Endothelial cell of umbilical vein (primary cell): Measurements from ENCODE around the gene SLC2A8.

Experiments used
- CTCF ChIP-seq, 2 donors: IDR thresholded peaks; 1 replicate in 1 of 2; 2 replicates in 1 of 2; pipeline ENCODE4 v1.5.1; 2011; ENCODE audit warnings: low read length in 2 of 2, mild to moderate bottlenecking in 2 of 2, moderate library complexity in 2 of 2, control low read depth in 1 of 2, inconsistent platforms in 1 of 2, low read depth in 1 of 2; ENCODE audit not compliant: insufficient read depth in 1 of 2; ENCODE audit errors: extremely low read depth in 1 of 2
- EZH2 ChIP-seq: IDR thresholded peaks from 2 replicates; pipeline ENCODE4 v1.6.1; 2012; ENCODE audit warnings: borderline replicate concordance, low read depth, mild to moderate bottlenecking, moderate library complexity, low read length, inconsistent platforms; ENCODE audit not compliant: severe bottlenecking
- JUN ChIP-seq: IDR thresholded peaks from 2 replicates; pipeline ENCODE4 v1.6.1; 2011; ENCODE audit warnings: borderline replicate concordance, low read depth; ENCODE audit not compliant: insufficient read length, insufficient read depth
- MAX ChIP-seq: IDR thresholded peaks from 2 replicates; pipeline ENCODE4 v1.6.1; 2011; ENCODE audit not compliant: insufficient read depth, insufficient read length
- MYC ChIP-seq: IDR thresholded peaks from one replicate; pipeline ENCODE4 v1.6.1; 2011; ENCODE audit warnings: mild to moderate bottlenecking, low read depth, low read length
- POLR2A ChIP-seq: IDR thresholded peaks from 2 replicates; pipeline ENCODE4 v1.6.1; 2012; ENCODE audit warnings: low read depth, mild to moderate bottlenecking, control low read depth, low read length
- POLR2AphosphoS5 ChIP-seq: IDR thresholded peaks from 2 replicates; pipeline ENCODE4 v1.6.1; 2012; ENCODE audit warnings: low read depth, mild to moderate bottlenecking, control low read depth, low read length, moderate library complexity; ENCODE audit not compliant: insufficient read depth

GRCh38 chr9:127407492-127407843 is 10.5 kb downstream of the SLC2A8 start:
- TF ChIP-seq EZH2 (no peak), CTCF (IDR thresholded peaks at IDR 0.05; ENCODE audit: extremely low read depth in 1 of 2, insufficient read depth in 1 of 2, low read depth in 1 of 2, low read length in 2 of 2) (no peak), MAX (no peak), POLR2A (no peak), POLR2AphosphoS5 (no peak), MYC (no peak), JUN (no peak)
